Nephron progenitor cell (in vitro differentiated cells): ENCODE data around the gene ANKS4B.
"Not testable (repeated sequence)": the region's sequence is repeated elsewhere in the genome, so short reads cannot be mapped to it uniquely, and the experiment has no call there.

Experiments
- DNase-seq: peaks from one replicate; pipeline ENCODE4 v3.0.0; 2021
- H3K27ac Mint-ChIP-seq: 2 replicates; pipeline ENCODE4 v1.8.0; 2021; ENCODE audit warnings: mild to moderate bottlenecking, moderate library complexity, mixed read lengths
- H3K27me3 Mint-ChIP-seq: 2 replicates; pipeline ENCODE4 v1.8.0; 2021; ENCODE audit warnings: mild to moderate bottlenecking, low read depth, mixed read lengths; ENCODE audit not compliant: poor library complexity
- H3K36me3 Mint-ChIP-seq: 2 replicates; pipeline ENCODE4 v1.8.0; 2021; ENCODE audit warnings: low read depth, mixed read lengths
- H3K4me1 Mint-ChIP-seq: 2 replicates; pipeline ENCODE4 v1.8.0; 2021; ENCODE audit warnings: mixed read lengths
- H3K4me3 Mint-ChIP-seq: 2 replicates; pipeline ENCODE4 v1.8.0; 2021; ENCODE audit warnings: mild to moderate bottlenecking, moderate library complexity, mixed read lengths
- H3K9me3 Mint-ChIP-seq: 2 replicates; pipeline ENCODE4 v1.8.0; 2021; ENCODE audit warnings: mild to moderate bottlenecking, moderate library complexity, mixed read lengths
- TF ChIP-seq, protein P1 (sequence below): fragments of 200-600 bp; sonication (generic); IDR thresholded peaks from 2 replicates; pipeline ENCODE4 v1.5.0; 2021; ENCODE audit warnings: antibody characterized with exemption

Gene ANKS4B

DNA sequence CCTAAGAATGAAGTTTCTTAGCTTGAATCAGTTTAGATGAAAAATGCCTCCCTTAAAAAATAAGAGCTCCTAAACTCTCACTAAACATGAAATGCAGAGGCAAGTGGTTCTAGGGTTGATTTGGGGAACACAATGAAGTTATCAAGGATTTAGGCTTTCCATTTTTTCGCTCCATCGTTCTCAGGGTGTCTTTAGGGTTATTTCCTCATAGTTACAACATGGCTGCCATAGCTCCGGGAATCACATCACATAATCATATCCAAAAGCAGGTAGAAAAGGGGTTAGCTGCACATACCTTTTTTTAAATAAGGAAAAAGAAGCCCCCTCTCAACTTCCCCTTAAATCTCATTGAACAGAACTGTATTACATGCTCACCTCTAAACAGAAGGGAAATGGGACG is 43.5 kb upstream of the ANKS4B start:
- Mint-ChIP-seq H3K4me1 (peaks cover 5% of the 10 kb centered on the region), H3K27me3 (peaks cover 16% of the 10 kb centered on the region), H3K36me3 (no peaks in the 10 kb centered on the region), H3K27ac (no peak overlapping the region), H3K9me3 (peaks cover 9% of the 10 kb centered on the region), H3K4me3 (no peak overlapping the region)
- TF ChIP-seq, protein P1, sequence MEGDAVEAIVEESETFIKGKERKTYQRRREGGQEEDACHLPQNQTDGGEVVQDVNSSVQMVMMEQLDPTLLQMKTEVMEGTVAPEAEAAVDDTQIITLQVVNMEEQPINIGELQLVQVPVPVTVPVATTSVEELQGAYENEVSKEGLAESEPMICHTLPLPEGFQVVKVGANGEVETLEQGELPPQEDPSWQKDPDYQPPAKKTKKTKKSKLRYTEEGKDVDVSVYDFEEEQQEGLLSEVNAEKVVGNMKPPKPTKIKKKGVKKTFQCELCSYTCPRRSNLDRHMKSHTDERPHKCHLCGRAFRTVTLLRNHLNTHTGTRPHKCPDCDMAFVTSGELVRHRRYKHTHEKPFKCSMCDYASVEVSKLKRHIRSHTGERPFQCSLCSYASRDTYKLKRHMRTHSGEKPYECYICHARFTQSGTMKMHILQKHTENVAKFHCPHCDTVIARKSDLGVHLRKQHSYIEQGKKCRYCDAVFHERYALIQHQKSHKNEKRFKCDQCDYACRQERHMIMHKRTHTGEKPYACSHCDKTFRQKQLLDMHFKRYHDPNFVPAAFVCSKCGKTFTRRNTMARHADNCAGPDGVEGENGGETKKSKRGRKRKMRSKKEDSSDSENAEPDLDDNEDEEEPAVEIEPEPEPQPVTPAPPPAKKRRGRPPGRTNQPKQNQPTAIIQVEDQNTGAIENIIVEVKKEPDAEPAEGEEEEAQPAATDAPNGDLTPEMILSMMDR = no peak
- no peak for DNase-seq

DNA sequence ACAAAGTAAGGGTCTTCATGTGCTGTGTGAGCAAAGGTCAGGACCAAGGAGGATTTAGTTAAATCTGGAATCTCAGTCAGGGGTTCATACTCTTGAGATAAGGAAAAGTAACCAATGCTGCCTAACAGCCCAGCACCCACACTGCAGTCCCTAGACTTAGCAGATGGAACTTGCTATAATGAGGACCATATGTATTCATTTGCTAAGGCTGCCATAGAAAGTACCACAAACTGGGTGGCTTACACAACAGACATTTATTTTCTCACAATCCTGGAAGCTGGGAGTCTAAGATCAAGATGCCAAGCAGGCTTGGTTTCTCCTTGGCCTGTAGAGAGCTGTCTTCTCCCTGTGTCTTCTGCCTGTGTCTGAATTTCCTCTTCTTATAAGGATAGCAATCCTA is 42.9 kb upstream of the ANKS4B start:
- no peak overlapping the region for H3K4me3 Mint-ChIP-seq
- H3K36me3 Mint-ChIP-seq = no peaks in the 10 kb centered on the region
- DNase-seq = no peak
- peaks cover 9% of the 10 kb centered on the region for H3K9me3 Mint-ChIP-seq
- H3K4me1 Mint-ChIP-seq = peaks cover 5% of the 10 kb centered on the region
- H3K27me3 Mint-ChIP-seq = peaks cover 22% of the 10 kb centered on the region
- TF ChIP-seq, protein P1 = no peak
- no peak overlapping the region for H3K27ac Mint-ChIP-seq

DNA sequence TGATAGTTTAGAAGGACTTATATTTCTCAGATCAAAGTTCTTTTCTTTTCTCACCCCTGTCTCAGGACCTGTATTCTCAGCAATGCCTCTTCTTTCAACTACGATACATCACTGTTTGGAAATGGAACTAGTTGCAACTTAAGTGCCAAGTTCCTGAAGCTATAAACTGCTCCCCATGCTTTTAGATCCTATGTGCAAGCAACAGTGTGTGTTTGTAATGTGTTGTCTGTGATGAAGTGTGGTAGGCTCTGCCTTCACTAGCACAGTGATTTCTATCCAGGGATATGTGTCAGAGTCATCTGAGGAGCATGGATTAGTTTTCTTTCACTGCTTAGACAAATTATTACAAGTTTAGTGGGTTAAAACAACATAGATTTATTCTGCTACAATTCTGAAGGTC is 40.5 kb upstream of the ANKS4B start:
- no peaks in the 10 kb centered on the region for H3K36me3 Mint-ChIP-seq
- H3K27ac Mint-ChIP-seq = no peak overlapping the region
- H3K9me3 Mint-ChIP-seq = peaks cover 9% of the 10 kb centered on the region
- TF ChIP-seq, protein P1 = no peak
- H3K4me3 Mint-ChIP-seq = no peak overlapping the region
- H3K4me1 Mint-ChIP-seq = peaks cover 5% of the 10 kb centered on the region
- DNase-seq = no peak
- peaks cover 30% of the 10 kb centered on the region for H3K27me3 Mint-ChIP-seq

DNA sequence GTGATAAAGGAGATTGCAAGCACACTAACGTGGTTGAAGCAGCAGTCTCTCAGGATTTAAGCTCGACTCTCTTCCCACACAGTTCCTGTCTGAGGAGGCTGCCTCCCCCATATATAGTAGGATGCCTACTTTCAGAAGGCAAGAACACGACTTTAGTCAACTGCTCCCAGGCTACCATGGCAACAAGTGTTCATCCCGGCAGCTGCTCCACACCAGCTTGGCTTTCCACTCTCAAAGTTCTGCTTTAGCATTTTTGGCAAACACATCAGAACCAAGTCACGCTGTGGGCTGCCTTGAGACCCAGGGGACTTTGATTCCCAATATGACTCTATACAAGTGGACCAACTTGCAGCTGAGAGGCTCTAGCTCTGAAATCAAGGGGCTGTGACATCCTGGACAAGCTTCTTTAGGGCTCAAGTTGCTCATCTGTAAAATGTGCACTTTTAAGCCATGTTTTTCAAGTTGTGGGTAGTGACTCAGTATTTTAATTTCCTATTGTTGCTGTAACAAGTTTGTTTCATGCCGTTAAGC is 38.7 kb upstream of the ANKS4B start:
- H3K4me3 Mint-ChIP-seq = no peak overlapping the region
- H3K36me3 Mint-ChIP-seq = no peaks in the 10 kb centered on the region
- no peak overlapping the region for H3K27ac Mint-ChIP-seq
- H3K9me3 Mint-ChIP-seq = peaks cover 9% of the 10 kb centered on the region
- TF ChIP-seq, protein P1 = no peak
- peaks cover 5% of the 10 kb centered on the region for H3K4me1 Mint-ChIP-seq
- no peak for DNase-seq
- peaks cover 27% of the 10 kb centered on the region for H3K27me3 Mint-ChIP-seq

DNA sequence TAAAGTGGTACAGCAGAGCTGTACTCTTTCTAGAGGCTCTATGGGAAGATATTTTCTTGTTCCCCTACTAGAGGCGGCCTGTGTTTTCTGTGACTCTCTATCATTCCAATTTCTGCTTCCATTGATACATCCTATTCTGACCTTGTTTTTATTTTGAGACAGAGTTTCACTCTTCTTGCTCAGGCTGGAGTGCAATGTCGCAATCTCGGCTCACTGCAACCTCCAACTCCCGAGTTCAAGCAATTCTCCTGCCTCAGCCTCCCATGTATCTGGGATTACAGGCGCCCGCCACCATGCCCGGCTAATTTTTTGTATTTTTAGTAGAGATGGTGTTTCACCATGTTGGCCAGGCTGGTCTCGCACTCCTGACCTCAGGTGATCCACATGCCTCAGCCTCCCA is 38.2 kb upstream of the ANKS4B start:
- H3K4me1 Mint-ChIP-seq, H3K27ac Mint-ChIP-seq: not testable (repeated sequence)

DNA sequence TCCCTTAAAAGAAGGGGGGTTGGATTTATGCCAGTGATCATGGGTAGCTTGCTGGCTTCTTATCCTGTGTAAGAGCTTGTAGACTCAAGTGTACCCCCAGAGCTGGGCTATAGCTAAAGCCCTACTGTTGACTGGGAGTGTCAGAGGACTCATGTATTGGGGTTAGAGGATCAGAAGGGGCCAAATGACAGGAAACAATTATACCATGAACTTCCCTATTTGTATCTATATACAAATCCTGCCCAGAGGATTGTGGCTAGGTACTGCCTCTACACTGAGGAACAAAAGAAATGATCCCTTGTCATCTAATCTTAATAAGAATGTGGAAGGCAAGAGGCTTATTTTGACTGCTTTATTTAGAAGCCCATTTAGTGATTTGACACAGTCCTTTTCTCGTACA is 36.4 kb upstream of the ANKS4B start:
- peaks cover 7% of the 10 kb centered on the region for H3K4me1 Mint-ChIP-seq

More for the DNA sequence above, 38.2 kb upstream of the ANKS4B start:
- not testable (repeated sequence) for H3K36me3 Mint-ChIP-seq, H3K4me3 Mint-ChIP-seq, H3K9me3 Mint-ChIP-seq, DNase-seq
- peaks cover 31% of the 10 kb centered on the region for H3K27me3 Mint-ChIP-seq

More for the DNA sequence above, 36.4 kb upstream of the ANKS4B start:
- DNase-seq = no peak
- Mint-ChIP-seq H3K36me3 (no peaks in the 10 kb centered on the region), H3K27me3 (peaks cover 34% of the 10 kb centered on the region), H3K4me3 (no peak overlapping the region), H3K9me3 (peaks cover 3% of the 10 kb centered on the region), H3K27ac (no peak overlapping the region)
- TF ChIP-seq, protein P1 = no peak
